Right atrium auricular region (tissue), 2 donors: Measurements from ENCODE around the gene EPAS1. TPM values are rescaled to one million over a fixed set of nuclear protein-coding genes. Genes with fewer than 3 reads are reported as not detected.

ENCODE experiments used
- DNase-seq: peaks from one replicate; pipeline ENCODE4 v3.0.0-alpha.2; 2019; ENCODE audit warnings: low spot score
- H3K27ac ChIP-seq, 2 donors: fragments of 200-600 bp; sonication (generic); 1 replicate in 1 of 2; 2 replicates in 1 of 2; pipeline ENCODE4 v1.5.1; 2016 to 2019
- H3K27me3 ChIP-seq, 2 donors: fragments of 200-600 bp; sonication (generic); one replicate each; pipeline versions ENCODE4 v1.5.1 to v1.6.0; 2017 to 2019
- H3K36me3 ChIP-seq: fragments of 200-600 bp; sonication (generic); one replicate; pipeline ENCODE4 v1.5.1; 2016
- H3K4me1 ChIP-seq, 2 donors: fragments of 200-600 bp; sonication (generic); one replicate each; pipeline versions ENCODE4 v1.5.1 to v1.6.0; 2017 to 2019
- H3K4me3 ChIP-seq, 2 donors: fragments of 200-600 bp; sonication (generic); 1 replicate in 1 of 2; 2 replicates in 1 of 2; pipeline ENCODE4 v1.5.1; 2017 to 2019; ENCODE audit warnings: mild to moderate bottlenecking in 1 of 2, moderate library complexity in 1 of 2
- H3K9me3 ChIP-seq, 2 donors: fragments of 200-600 bp; sonication (generic); one replicate each; pipeline ENCODE4 v1.5.1; 2019
- total RNA-seq, 2 donors: library from RNA; depleted of rRNA; stranded (reverse); fragments of >200 nt; gene quantifications; one replicate each; pipeline ENCODE4 v1.1.0, GENCODE V29; 2016
- TF ChIP-seq, protein P1 (sequence below), 2 donors: fragments of 200-600 bp; sonication (generic); IDR thresholded peaks; one replicate each; pipeline ENCODE4 v1.5.1; 2019; ENCODE audit warnings: antibody characterized with exemption in 2 of 2

The EPAS1 gene
- total RNA-seq, 2 donors from 2014 or later, result 257 to 311 TPM

DNA sequence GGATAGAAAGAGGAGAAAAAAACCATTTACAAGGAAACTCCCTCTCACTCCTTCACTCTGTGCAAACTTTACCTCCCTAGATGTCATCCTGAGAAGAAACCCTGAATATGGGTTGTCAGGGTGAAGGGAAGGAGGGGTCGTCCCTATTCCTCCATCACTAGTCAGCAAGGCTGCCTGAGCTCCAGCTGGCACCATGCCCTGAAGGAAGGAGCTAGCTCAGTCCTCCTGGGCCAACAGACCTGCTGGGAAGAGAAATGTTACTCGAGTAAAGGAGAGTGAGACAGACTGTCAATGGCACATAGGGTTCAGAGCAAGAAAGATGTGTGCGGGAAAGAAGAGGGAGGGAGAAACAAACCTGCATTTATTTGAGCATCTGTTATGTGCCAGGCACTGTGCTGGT is 18.3 kb upstream of the EPAS1 start:
- no peaks in the 10 kb centered on the region for H3K9me3 ChIP-seq
- H3K36me3 ChIP-seq, result no peaks in the 10 kb centered on the region
- H3K4me3 ChIP-seq, result no peak overlapping the region
- no peak overlapping the region for H3K27ac ChIP-seq
- H3K27me3 ChIP-seq, result no peaks in the 10 kb centered on the region
- TF ChIP-seq, protein P1, sequence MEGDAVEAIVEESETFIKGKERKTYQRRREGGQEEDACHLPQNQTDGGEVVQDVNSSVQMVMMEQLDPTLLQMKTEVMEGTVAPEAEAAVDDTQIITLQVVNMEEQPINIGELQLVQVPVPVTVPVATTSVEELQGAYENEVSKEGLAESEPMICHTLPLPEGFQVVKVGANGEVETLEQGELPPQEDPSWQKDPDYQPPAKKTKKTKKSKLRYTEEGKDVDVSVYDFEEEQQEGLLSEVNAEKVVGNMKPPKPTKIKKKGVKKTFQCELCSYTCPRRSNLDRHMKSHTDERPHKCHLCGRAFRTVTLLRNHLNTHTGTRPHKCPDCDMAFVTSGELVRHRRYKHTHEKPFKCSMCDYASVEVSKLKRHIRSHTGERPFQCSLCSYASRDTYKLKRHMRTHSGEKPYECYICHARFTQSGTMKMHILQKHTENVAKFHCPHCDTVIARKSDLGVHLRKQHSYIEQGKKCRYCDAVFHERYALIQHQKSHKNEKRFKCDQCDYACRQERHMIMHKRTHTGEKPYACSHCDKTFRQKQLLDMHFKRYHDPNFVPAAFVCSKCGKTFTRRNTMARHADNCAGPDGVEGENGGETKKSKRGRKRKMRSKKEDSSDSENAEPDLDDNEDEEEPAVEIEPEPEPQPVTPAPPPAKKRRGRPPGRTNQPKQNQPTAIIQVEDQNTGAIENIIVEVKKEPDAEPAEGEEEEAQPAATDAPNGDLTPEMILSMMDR (IDR thresholded peaks at IDR 0.05), result no peak
- peaks cover 0 to 31% of the 10 kb centered on the region in 2 donors for H3K4me1 ChIP-seq
- DNase-seq, result no peak

DNA sequence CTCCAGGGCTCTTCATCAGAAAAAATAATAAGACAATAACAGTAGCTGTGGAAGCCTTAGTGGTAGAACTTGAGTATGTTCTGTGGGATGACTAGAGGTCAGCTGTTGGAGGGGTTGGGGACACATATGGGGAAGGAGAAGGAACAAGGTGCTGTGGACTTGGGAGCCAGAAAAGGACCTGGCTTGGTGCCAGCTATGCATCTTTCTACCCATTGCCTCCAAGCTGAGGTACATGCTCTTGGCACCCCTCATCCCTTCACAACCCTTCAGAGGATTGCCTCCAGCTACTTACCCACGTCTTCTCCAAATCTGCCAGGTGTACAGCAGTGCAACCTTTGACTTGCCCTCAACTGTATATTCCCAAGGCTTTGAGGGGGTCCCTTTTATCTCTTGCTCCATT is 15.3 kb upstream of the EPAS1 start:
- DNase-seq, result peak; percentile 55
- Histone ChIP-seq H3K4me1 (peaks cover 0 to 4% of the 10 kb centered on the region in 2 donors), H3K4me3 (no peak overlapping the region), H3K27me3 (no peaks in the 10 kb centered on the region), H3K36me3 (no peaks in the 10 kb centered on the region), H3K27ac (no peak overlapping the region), H3K9me3 (no peaks in the 10 kb centered on the region)
- TF ChIP-seq, protein P1 (IDR thresholded peaks at IDR 0.05), result no peak

DNA sequence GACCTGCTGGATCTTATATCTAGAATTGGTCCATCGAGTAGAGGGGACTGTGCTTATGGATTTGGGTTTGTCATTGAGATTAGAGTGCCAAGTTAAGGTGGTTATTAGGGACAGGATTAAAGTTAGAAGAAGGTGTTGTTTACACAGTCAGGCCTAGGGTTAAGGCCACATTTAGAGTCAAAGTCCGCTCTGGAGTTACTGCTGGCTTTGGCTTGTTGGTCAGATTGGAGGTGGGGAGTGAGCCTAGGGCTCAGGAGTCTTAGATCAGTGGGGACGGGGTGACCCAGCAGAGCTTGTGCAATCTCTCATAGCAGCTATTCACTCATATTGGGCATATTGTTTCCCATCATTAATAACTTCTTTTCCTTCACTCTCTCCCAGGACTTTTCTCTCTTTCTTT is 13.5 kb upstream of the EPAS1 start:
- Histone ChIP-seq H3K27ac (no peak overlapping the region), H3K4me3 (no peak overlapping the region), H3K9me3 (no peaks in the 10 kb centered on the region), H3K4me1 (no peaks in the 10 kb centered on the region), H3K36me3 (no peaks in the 10 kb centered on the region), H3K27me3 (no peaks in the 10 kb centered on the region)
- TF ChIP-seq, protein P1 (IDR thresholded peaks at IDR 0.05), result no peak
- peak; percentile 5 for DNase-seq

DNA sequence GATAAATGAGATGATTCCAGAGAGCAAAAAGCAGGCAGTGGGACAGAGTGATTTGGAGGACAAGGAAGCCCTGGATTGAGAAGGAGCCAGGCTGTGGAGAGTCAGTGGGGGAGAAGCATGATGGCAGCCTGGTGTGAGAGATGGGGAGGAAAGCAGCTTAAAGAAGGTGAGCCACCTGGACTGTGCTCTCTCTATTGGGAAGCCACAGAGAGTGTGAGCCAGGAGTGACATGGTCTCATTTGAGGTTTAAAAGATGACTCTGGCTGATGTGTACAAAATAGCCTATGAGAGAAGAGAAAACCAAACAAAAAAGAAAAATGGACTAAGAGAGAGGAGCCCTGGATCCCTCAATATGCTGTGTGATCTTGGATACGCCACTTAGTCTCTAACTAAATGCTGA is 12.9 kb upstream of the EPAS1 start:
- Histone ChIP-seq H3K4me3 (no peak overlapping the region), H3K27me3 (no peaks in the 10 kb centered on the region), H3K36me3 (no peaks in the 10 kb centered on the region), H3K9me3 (no peaks in the 10 kb centered on the region), H3K27ac (no peak overlapping the region), H3K4me1 (no peaks in the 10 kb centered on the region)
- TF ChIP-seq, protein P1 (IDR thresholded peaks at IDR 0.05), result no peak
- peak; percentile 34 for DNase-seq

DNA sequence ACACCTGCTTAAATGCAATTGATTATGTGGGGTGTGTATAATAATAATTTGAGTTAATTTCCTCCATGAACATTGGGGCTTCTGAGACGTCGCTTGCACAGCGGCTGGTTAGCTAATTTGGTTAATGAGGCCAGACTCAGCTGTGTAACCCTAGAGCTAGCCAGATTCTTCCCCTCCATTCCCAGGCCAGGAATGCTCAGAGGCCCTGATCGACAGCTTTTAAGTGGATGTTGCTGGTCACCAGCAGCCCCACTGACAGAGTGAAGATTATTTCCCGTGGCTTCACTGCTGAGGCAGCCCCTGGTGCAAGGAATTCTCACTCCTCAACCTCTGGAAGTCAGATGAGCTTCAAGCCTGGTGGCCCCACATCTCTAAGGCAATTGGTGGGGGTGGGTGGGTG is 12.4 kb upstream of the EPAS1 start:
- H3K9me3 ChIP-seq, result no peaks in the 10 kb centered on the region
- no peaks in the 10 kb centered on the region for H3K4me1 ChIP-seq
- H3K36me3 ChIP-seq, result no peaks in the 10 kb centered on the region
- peak; percentile 43 for DNase-seq
- H3K4me3 ChIP-seq, result no peak overlapping the region
- no peaks in the 10 kb centered on the region for H3K27me3 ChIP-seq
- TF ChIP-seq, protein P1 (IDR thresholded peaks at IDR 0.05), result no peak
- no peak overlapping the region for H3K27ac ChIP-seq

DNA sequence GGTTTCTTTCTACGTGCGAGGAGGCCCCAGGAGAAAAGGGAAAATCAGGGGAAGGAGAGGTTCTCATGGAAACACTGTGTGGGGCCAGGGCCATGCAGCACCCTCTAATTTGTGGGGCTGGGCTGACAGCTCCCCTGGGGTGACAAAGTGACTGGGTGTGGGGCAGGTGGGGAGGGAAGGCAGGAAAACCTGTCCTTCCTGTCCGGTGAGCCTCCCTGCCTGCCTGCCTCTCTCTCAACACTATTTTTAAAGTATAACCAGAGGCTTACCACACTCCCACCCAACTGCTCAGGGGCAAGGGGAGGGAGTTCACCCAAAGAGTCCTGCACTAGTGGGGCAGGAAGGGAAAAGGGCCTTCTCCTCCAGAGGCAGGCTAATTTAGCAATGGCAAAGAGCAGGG is 10.5 kb upstream of the EPAS1 start:
- H3K9me3 ChIP-seq, result no peaks in the 10 kb centered on the region
- DNase-seq, result no peak
- H3K4me3 ChIP-seq, result no peak overlapping the region
- no peaks in the 10 kb centered on the region for H3K36me3 ChIP-seq
- TF ChIP-seq, protein P1 (IDR thresholded peaks at IDR 0.05), result no peak
- no peaks in the 10 kb centered on the region for H3K4me1 ChIP-seq
- H3K27ac ChIP-seq, result no peak overlapping the region
- no peaks in the 10 kb centered on the region for H3K27me3 ChIP-seq
